K562 (cell line): ENCODE results near the gene UBA3. TPM values are rescaled to one million over a fixed set of nuclear protein-coding genes. Genes with fewer than 3 reads are reported as not detected.
A peak's percentile ranks its signal among the peaks of the same experiment; 100 is the strongest.

Experiments
- ELF2 ChIP-seq: fragments of 250-450 bp; sonication (Bioruptor Pico); IDR thresholded peaks from 2 replicates; pipeline ENCODE4 v1.5.0; 2021; ENCODE audit warnings: mild to moderate bottlenecking
- EZH2 ChIP-seq: IDR thresholded peaks from 2 replicates; pipeline ENCODE4 v1.6.1; 2012; ENCODE audit warnings: low read depth, mild to moderate bottlenecking, inconsistent platforms, low read length, borderline replicate concordance
- FOXK2 ChIP-seq, 2 experiments: fragments of 450-650 bp; IDR thresholded peaks in 1 of 2; conservative IDR thresholded peaks in 1 of 2; 2 replicates each; pipeline ENCODE4 v1.6.1; 2016; ENCODE audit warnings: low read depth in 2 of 2, mild to moderate bottlenecking in 1 of 2
- HMG20B ChIP-seq: fragments of 250-450 bp; sonication (Bioruptor Pico); IDR thresholded peaks from 2 replicates; pipeline ENCODE4 v1.5.0; 2021; ENCODE audit warnings: mild to moderate bottlenecking
- NFE2L1 ChIP-seq: fragments of 450-650 bp; IDR thresholded peaks from 2 replicates; pipeline ENCODE4 v1.6.1; 2016; ENCODE audit warnings: missing genetic modification characterization, low read depth, mild to moderate bottlenecking, missing compliant biosample characterization, moderate library complexity, borderline replicate concordance
- NR4A1 ChIP-seq, 2 experiments: fragments of 250-450 bp in 1 of 2; fragments of 450-650 bp in 1 of 2; sonication (Bioruptor Pico) in 1 of 2; IDR thresholded peaks; 2 replicates each; pipeline versions ENCODE4 v1.4.0 to v1.6.1; 2016 to 2020; ENCODE audit warnings: mild to moderate bottlenecking in 2 of 2, missing compliant biosample characterization in 1 of 2, missing genetic modification characterization in 1 of 2, moderate library complexity in 1 of 2
- NRF1 ChIP-seq, 2 experiments: fragments of 450-650 bp; IDR thresholded peaks in 1 of 2; conservative IDR thresholded peaks in 1 of 2; 2 replicates each; pipeline ENCODE4 v1.6.1; 2014; ENCODE audit warnings: mild to moderate bottlenecking in 2 of 2
- PURB ChIP-seq: sonication (generic); formaldehyde crosslinking; IDR thresholded peaks from 2 replicates; pipeline ENCODE4 v1.9.0; 2021; ENCODE audit warnings: low read depth, mild to moderate bottlenecking, missing genetic modification reagents
- SMC3 ChIP-seq: conservative IDR thresholded peaks from 2 replicates; pipeline ENCODE4 v1.6.1; 2011; ENCODE audit warnings: low read depth, low read length, improper control_type of control experiment; ENCODE audit not compliant: insufficient read depth
- ZNF23 ChIP-seq: fragments of 250-450 bp; sonication (Bioruptor Pico); IDR thresholded peaks from 2 replicates; pipeline ENCODE4 v1.4.0; 2020; ENCODE audit warnings: mild to moderate bottlenecking
- ZNF311 ChIP-seq: fragments of 250-450 bp; sonication (Bioruptor Pico); IDR thresholded peaks from 2 replicates; pipeline ENCODE4 v1.4.0; 2020; ENCODE audit warnings: mild to moderate bottlenecking, moderate library complexity
- ZNF444 ChIP-seq: fragments of 250-450 bp; sonication (Bioruptor Pico); IDR thresholded peaks from 2 replicates; pipeline ENCODE4 v1.4.0; 2020; ENCODE audit warnings: mild to moderate bottlenecking, moderate library complexity
- polyA plus RNA-seq, 8 experiments: library from polyadenylated mRNA; depleted of rRNA in 4 of 8; stranded (reverse) in 5 of 8; unstranded in 3 of 8; fragments of >200 nt; fragmentation: Nextera tagmentation in 2 of 8; fragmentation: Illumina TruSeq in 1 of 8; extraction: Ambion mirVana in 2 of 8; extraction: Trizol in 1 of 8; gene quantifications; 2 replicates each; pipeline versions ENCODE4 v1.2.1 to v1.2.3, GENCODE V29; 2011 to 2014; ENCODE audit warnings: inconsistent platforms in 1 of 8, missing spikeins in 1 of 8
- total RNA-seq, 7 experiments: library from RNA; depleted of rRNA in 6 of 7; stranded (reverse); fragments of >200 nt in 6 of 7; fragmentation: Illumina TruSeq in 2 of 7; extraction: Trizol in 2 of 7; gene quantifications; 2 replicates each; pipeline versions ENCODE4 v1.2.1 to v1.2.3, GENCODE V29; 2011 to 2021; ENCODE audit warnings: low replicate concordance in 1 of 7
- TF ChIP-seq, protein P1 (sequence below): sonication (generic); formaldehyde crosslinking; IDR thresholded peaks from 2 replicates; pipeline ENCODE4 v1.8.1; 2023; ENCODE audit warnings: mild to moderate bottlenecking, missing genetic modification reagents
- TF ChIP-seq, protein P2 (sequence below): fragments of 450-650 bp; formaldehyde crosslinking; conservative IDR thresholded peaks from 2 replicates; pipeline ENCODE4 v1.4.0; 2022; ENCODE audit warnings: mild to moderate bottlenecking, missing genetic modification characterization
- TF ChIP-seq, protein P3 (sequence below): fragments of 250-450 bp; sonication (Bioruptor Pico); IDR thresholded peaks from 2 replicates; pipeline ENCODE4 v1.8.0; 2021; ENCODE audit warnings: borderline replicate concordance, mild to moderate bottlenecking, moderate library complexity; ENCODE audit not compliant: poor library complexity, severe bottlenecking
- TF ChIP-seq, protein P4 (sequence below): fragments of 450-650 bp; IDR thresholded peaks from 2 replicates; pipeline ENCODE4 v1.6.1; 2018; ENCODE audit not compliant: partially characterized antibody
- TF ChIP-seq, protein P5 (sequence below): fragments of 250-450 bp; sonication (Bioruptor Pico); IDR thresholded peaks from 2 replicates; pipeline ENCODE4 v1.5.0; 2021

Gene UBA3
- total and polyA plus RNA-seq, 9 of the 15 experiments (the other 6 are each of a cell fraction or from before 2014, with no cell fraction given) = 23.2 to 80.0 (median 38.6) TPM

DNA sequence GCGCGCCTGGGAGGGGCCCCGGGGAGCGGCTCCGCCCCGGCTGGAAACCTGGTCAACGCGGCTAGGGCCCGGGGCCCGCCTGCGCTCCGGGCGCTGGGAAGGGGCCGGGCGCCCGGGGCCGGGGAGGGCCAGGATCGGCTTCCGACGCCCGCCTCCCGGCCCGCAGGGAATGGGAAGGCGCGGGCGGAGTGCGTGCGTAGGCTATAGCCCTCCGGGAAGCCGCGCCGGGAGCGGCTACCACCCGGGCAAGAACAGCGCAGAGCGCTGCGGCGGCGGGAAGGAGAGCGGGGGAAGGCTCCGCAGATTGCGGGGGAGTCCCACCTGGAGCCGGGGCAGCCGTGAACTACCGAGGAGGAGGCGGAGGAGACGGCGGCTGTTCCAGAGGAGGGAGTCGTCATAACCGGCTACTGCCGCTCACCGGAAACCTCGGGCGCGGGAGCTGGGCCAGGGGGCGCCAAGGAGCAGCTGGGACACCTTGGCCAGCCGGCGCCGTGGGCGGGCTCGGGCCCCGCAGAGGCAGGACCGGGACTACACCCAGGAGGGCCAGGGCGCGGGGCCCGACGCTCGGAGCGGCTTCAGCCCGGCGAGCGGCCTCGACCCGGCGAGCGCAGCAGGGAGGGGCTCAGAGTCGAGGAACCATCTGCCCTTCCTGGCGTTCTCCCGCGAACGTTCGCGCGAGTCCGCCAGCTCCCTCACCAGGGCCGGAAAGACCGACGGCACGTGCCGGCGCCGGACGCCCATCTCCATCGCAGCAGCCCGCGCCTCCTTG lies 66.7 kb downstream of the UBA3 start, which contains the start of gene EOGT (continued):
- TF ChIP-seq, protein P1, sequence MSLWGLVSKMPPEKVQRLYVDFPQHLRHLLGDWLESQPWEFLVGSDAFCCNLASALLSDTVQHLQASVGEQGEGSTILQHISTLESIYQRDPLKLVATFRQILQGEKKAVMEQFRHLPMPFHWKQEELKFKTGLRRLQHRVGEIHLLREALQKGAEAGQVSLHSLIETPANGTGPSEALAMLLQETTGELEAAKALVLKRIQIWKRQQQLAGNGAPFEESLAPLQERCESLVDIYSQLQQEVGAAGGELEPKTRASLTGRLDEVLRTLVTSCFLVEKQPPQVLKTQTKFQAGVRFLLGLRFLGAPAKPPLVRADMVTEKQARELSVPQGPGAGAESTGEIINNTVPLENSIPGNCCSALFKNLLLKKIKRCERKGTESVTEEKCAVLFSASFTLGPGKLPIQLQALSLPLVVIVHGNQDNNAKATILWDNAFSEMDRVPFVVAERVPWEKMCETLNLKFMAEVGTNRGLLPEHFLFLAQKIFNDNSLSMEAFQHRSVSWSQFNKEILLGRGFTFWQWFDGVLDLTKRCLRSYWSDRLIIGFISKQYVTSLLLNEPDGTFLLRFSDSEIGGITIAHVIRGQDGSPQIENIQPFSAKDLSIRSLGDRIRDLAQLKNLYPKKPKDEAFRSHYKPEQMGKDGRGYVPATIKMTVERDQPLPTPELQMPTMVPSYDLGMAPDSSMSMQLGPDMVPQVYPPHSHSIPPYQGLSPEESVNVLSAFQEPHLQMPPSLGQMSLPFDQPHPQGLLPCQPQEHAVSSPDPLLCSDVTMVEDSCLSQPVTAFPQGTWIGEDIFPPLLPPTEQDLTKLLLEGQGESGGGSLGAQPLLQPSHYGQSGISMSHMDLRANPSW = no peak
- TF ChIP-seq ZNF311 (CRISPR knock-in tag) (no peak), NFE2L1 (tag) (no peak), ELF2 (CRISPR knock-in tag) (no peak), ZNF444 (CRISPR knock-in tag) (no peak), SMC3 (no peak), ZNF23 (CRISPR knock-in tag) (no peak), NRF1 (conservative IDR thresholded peaks at IDR 0.05 in 1 of 2, IDR thresholded peaks at IDR 0.05 in 1 of 2) (peak; percentile 26 to 37; a peak in 2 of 4 replicates), EZH2 (no peak), PURB (CRISPR knock-in tag) (no peak), HMG20B (CRISPR knock-in tag) (no peak), FOXK2 (conservative IDR thresholded peaks at IDR 0.05 in 1 of 2, IDR thresholded peaks at IDR 0.05 in 1 of 2; ENCODE audit: low read depth in 2 of 2) (no peak), NR4A1 (CRISPR knock-in tag; IDR thresholded peaks at IDR 0.05) (peak; percentile 45; the same call in 1 of the 2 replicates), NR4A1 (tag; IDR thresholded peaks at IDR 0.05) (no peak)
- TF ChIP-seq, protein P2, sequence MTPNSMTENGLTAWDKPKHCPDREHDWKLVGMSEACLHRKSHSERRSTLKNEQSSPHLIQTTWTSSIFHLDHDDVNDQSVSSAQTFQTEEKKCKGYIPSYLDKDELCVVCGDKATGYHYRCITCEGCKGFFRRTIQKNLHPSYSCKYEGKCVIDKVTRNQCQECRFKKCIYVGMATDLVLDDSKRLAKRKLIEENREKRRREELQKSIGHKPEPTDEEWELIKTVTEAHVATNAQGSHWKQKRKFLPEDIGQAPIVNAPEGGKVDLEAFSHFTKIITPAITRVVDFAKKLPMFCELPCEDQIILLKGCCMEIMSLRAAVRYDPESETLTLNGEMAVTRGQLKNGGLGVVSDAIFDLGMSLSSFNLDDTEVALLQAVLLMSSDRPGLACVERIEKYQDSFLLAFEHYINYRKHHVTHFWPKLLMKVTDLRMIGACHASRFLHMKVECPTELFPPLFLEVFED (CRISPR knock-in tag) = no peak
- TF ChIP-seq, protein P3, sequence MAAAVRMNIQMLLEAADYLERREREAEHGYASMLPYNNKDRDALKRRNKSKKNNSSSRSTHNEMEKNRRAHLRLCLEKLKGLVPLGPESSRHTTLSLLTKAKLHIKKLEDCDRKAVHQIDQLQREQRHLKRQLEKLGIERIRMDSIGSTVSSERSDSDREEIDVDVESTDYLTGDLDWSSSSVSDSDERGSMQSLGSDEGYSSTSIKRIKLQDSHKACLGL (CRISPR knock-in tag) = no peak
- TF ChIP-seq, protein P4, sequence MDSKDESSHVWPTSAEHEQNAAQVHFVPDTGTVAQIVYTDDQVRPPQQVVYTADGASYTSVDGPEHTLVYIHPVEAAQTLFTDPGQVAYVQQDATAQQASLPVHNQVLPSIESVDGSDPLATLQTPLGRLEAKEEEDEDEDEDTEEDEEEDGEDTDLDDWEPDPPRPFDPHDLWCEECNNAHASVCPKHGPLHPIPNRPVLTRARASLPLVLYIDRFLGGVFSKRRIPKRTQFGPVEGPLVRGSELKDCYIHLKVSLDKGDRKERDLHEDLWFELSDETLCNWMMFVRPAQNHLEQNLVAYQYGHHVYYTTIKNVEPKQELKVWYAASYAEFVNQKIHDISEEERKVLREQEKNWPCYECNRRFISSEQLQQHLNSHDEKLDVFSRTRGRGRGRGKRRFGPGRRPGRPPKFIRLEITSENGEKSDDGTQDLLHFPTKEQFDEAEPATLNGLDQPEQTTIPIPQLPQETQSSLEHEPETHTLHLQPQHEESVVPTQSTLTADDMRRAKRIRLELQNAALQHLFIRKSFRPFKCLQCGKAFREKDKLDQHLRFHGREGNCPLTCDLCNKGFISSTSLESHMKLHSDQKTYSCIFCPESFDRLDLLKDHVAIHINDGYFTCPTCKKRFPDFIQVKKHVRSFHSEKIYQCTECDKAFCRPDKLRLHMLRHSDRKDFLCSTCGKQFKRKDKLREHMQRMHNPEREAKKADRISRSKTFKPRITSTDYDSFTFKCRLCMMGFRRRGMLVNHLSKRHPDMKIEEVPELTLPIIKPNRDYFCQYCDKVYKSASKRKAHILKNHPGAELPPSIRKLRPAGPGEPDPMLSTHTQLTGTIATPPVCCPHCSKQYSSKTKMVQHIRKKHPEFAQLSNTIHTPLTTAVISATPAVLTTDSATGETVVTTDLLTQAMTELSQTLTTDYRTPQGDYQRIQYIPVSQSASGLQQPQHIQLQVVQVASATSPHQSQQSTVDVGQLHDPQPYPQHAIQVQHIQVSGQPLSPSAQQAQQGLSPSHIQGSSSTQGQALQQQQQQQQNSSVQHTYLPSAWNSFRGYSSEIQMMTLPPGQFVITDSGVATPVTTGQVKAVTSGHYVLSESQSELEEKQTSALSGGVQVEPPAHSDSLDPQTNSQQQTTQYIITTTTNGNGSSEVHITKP = no peak
- TF ChIP-seq, protein P5, sequence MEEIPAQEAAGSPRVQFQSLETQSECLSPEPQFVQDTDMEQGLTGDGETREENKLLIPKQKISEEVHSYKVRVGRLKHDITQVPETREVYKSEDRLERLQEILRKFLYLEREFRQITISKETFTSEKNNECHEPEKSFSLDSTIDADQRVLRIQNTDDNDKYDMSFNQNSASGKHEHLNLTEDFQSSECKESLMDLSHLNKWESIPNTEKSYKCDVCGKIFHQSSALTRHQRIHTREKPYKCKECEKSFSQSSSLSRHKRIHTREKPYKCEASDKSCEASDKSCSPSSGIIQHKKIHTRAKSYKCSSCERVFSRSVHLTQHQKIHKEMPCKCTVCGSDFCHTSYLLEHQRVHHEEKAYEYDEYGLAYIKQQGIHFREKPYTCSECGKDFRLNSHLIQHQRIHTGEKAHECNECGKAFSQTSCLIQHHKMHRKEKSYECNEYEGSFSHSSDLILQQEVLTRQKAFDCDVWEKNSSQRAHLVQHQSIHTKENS (CRISPR knock-in tag) = no peak
